GM19452 (cell line): ENCODE results near the gene PLCL2.

ENCODE experiments used
- ATAC-seq: cut with Tn5 transposase; IDR thresholded peaks from one replicate; pipeline ENCODE4 v1.9.1; 2021; ENCODE audit not compliant: unreplicated experiment

The PLCL2 gene

DNA sequence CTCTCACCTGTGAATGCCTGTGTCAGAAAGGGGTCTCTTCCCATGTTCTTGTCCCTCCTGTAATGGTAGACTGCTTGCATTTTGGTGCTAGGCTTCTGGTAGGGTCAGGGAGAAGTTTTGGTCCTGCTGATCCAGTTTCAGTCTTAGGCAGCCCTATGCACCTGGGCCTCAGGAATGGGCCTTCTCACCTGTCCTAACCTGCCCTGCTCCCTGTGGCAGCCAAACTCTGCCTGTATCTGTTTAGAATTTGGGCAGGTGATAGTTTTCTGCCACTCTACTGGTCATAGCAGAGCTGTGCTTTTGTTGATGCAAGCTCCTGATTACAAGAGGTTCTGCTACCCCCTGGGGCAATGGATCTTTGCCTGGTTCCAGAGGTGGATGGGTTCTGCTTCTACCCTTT is 118.7 kb downstream of the PLCL2 start:
- ATAC-seq: no peak

DNA sequence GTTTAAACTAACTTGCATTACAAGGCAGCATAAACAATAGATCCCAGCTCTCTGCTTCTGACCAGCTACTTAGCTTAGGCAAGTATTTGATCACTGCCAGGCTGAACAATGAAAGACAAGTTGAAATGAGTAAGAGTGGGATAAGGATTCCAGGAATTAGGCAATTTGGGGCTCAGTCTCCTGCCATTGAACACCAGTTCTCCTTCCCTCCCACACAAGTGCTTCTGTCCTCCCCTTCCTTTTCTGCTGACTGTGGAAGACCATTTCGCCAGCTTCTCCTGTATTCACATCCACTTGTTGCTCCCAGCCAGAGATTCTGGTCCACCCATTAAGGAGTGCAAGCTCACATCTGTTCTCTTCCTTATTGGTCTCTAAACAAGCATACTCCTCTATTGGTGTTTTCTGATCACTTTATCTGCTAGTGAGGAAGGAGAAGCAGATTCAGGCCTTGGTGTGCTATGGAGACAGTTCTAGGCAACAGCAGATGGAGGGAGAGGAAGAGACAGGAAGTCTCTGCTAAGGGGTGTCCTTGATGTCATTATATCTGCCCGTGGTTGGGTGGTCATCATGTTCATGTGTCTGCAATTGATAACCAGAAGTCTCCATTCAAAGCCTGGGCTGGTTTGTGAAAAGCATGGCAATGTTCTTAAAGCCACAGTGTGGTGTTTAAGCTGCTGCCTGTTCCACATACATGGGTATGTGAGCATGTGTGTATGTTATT is 121.5 kb downstream of the PLCL2 start:
- no peak for ATAC-seq

DNA sequence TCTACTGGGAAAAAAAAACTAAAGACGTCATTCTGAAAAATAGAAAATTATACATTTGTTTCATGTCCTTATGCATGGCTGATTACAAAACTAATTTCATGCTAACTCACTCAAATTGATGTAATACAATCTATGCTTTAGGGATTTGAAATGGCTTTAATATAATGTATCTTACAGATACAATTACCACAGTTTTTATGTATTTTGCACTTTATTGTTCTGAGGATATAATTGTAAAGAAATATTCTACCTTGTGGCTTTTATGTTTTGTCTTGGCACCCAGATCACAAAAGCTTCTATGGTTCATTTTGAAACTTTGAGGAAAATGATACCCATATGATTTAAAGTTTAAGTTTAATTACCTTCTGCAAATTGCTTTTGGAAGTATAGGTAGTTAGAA is 122.5 kb downstream of the PLCL2 start:
- no peak for ATAC-seq

DNA sequence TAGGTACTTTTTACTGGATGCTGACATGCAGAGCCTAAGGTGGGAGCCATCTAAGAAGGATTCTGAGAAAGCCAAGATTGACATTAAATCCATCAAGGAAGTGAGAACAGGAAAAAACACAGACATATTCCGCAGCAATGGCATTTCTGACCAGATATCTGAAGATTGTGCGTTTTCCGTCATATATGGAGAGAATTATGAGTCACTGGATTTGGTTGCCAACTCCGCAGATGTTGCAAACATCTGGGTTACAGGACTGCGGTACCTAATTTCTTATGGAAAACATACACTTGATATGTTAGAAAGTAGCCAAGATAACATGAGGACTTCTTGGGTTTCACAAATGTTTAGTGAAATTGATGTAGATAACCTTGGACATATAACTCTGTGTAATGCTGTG is 125.1 kb downstream of the PLCL2 start:
- no peak for ATAC-seq

DNA sequence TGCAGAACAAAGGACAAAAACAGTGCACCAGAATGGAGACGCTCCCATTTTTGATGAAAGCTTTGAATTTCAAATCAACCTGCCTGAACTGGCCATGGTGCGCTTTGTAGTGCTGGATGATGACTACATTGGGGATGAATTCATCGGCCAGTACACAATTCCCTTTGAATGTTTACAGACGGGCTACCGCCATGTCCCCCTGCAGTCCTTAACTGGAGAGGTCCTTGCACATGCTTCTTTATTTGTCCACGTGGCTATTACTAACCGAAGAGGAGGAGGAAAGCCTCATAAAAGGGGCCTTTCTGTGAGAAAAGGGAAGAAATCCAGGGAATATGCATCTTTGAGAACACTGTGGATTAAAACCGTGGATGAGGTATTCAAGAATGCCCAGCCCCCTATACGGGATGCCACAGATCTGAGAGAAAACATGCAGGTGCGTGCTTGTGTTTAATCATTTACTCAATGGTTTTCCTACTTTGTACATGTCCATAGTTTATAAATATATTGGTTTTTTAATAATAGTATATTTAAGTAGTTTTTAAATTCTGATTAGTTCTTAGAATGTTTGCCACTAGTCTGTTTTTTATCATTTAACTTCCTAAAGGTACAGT is 127.1 kb downstream of the PLCL2 start:
- ATAC-seq: no peak

DNA sequence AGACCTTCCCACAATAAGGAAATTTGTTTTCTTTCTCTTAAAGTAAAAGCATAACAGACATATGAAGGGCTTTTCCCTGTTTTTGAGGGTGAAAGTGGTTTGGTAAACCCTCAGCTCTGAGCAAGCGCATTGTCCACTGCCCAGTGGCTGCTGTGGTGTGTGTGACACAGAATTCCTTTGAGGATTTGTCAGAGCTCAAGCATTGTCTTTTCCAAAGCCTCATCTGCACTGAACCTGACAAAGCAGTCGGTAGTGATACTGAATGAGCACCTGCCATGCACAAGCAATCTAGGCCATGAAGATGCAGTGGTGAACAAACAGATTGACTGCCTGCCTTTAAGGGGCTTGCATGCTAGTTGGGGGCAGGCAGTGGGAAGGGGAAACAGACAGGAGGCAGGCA is 128.3 kb downstream of the PLCL2 start:
- ATAC-seq: no peak

DNA sequence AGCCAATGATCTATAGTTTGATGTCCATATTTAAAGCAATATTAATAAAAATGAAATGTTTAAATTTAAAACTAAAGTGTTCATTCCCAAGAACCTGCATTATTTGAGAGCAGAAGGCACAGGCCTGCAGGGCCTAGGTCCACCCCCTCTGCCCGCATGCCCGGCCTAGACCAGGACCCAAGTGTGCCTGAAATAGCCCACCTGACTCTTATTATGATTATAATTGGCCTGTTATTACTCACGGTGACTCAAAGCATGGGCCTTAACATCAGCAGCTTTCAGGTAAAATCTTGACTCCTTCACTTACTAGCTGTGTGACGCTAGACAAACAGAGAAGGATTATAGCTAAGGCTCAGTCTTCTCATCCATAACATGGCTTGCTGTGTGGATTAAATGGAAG is 128.8 kb downstream of the PLCL2 start:
- no peak for ATAC-seq

DNA sequence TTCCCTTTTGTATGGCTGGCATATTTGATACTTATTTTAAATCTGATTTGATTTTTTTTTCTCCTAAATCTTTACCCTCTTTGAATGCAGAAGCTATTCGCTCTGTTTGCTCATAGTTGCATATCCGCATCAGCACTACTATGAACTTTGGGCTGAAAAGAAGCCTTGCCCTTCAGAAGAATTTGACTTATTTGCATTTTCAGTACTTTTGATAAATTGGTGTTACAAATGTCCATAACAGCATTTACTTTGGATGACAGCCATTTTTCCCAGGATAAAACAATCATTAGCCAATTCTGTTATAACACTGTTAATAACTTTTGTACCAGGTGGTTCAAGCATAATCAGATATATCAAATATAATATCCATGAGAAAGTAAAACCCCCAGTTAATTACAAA is 129.5 kb downstream of the PLCL2 start:
- no peak for ATAC-seq

DNA sequence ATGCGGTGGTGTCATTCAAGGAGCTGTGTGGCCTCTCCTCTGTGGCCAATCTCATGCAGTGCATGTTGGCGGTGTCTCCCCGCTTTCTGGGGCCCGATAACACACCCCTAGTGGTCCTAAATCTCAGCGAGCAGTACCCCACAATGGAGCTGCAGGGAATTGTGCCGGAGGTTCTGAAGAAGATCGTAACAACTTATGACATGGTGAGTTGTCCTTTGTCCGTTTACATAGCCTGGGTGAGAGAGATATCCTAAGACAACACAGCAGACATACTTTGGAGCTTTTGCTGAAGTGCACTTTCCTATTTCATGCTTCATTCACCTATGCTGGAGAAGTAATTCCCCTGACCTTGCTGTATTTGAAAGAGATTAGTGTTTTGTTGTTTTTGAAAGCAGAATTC is 130.0 kb downstream of the PLCL2 start:
- ATAC-seq: no peak

DNA sequence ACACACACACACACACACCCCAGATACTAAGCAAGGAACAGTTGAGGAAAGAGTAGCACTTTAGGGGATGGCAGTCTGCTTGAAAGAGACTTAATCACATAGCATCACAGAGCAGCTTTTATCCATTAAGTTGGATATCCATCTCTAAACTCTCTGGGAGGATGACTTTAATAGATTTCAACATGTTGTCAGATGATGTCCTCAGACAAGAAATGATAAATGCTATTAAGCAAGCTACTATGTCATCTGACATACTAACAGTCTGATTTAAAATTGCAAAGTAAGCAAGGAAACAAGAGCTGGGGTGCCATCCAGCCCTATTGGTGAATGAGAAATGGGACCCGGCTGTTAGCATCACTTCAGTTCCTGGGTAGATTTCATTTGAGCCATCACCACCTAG is 136.9 kb downstream of the PLCL2 start:
- ATAC-seq: no peak

DNA sequence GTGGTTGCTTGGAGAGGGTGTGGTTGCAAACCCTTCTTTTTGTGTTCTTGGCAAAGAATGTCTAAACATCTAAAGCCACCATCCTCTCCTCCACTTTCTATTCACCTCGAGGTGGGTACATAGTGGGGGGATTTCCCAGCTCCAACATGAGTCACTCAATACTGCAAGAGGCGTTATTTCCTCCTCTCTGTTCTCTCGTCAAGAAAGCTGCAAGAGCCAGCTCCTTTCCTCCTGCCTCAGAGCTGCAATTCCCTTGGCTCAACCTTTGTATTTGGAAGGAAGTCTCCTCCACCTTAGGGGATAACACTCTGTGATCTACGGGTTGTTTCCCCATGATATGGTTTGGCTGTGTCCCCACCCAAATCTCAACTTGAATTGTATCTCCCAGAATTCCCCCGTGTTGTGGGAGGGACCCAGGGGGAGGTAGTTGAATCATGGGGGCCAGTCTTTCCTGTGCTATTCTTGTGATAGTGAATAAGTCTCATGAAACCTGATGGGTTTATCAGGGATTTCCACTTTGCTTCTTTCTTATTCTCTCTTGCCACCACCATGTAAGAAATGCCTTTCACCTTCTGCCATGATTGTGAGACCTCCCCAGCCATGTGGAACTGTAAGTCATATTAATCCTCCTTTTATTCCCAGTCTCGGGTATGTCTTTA is 138.4 kb downstream of the PLCL2 start:
- ATAC-seq: peak; percentile 91

DNA sequence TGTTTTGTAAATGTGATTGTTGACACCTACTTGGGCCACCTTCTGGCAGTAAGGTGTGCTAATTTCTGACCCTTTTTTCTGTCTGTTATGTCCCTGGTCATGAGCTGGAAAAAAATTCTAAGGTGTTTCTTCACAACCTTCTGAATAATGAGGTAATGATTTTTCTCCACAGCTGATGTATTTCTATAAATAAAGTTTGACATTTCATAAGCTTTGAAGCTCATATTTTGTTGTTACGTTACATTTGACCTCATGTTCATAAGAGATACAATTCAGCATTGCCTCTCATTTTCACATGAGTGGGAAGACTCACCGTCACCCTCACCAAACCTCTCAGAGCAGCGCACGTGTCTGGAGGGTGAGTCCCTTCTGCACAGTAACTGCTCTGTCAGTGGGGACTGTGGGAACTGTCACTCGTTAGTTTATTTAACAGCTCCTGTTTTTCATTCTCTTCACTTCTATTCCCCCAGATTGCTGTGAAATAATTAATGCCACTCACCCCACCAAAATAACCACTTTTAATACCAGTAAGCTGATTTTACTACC is 140.9 kb downstream of the PLCL2 start:
- no peak for ATAC-seq

DNA sequence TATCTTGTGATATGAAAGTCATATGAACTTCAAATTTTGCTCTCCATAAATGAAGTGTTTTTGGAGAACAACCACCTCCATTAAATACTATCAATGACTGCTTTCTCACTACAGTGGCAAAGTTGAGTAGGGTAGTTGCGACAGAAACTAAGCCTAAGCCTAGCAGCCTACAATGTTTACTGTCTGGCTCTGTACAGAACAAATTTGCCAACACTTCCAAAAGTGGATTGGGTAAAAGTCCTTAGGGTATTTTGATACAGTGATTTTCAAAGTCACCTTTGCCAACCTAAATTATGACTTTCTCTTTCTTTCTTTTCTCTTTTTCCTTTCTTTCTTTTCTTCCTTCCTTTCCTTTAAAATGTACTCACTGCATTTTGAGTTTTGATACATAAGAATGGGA is 142.6 kb downstream of the PLCL2 start:
- no peak for ATAC-seq

DNA sequence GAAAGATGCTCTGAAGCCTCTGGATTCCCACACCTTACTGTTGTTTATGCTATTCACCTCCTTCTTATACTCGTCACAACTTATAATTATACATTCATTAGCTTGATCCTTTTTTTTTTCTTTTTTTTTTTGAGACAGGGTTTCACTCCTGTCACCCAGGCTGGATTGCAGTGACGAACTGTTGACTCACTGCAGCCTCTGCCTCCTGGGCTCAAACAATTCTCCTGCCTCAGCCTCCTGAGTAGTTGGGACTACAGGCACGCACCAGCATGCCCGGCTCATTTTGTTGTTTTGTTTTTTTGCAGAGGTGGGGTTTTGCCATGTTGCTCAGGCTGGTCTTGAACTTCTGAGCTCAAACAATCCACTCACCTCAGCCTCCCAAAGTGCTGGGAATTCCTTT is 143.6 kb downstream of the PLCL2 start:
- no peak for ATAC-seq

DNA sequence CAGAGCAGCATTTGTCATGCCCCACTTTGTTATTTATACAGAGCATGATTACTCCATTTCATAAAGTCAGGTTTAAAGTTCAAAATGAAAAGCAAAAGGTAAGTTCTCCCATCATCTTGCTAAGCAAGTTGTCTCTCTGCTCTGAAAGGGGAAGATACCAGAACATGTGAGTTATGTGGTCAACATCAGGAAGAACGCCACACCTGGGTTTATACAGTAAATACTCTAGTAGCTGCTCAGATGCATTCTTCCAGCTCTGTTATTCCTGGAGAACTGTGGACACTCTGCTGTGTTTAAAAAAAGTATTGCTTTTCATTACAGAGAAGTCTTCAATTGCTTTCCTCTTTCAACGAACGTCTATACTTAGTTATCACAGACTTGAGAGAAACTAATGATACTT is 145.7 kb downstream of the PLCL2 start:
- ATAC-seq: no peak

DNA sequence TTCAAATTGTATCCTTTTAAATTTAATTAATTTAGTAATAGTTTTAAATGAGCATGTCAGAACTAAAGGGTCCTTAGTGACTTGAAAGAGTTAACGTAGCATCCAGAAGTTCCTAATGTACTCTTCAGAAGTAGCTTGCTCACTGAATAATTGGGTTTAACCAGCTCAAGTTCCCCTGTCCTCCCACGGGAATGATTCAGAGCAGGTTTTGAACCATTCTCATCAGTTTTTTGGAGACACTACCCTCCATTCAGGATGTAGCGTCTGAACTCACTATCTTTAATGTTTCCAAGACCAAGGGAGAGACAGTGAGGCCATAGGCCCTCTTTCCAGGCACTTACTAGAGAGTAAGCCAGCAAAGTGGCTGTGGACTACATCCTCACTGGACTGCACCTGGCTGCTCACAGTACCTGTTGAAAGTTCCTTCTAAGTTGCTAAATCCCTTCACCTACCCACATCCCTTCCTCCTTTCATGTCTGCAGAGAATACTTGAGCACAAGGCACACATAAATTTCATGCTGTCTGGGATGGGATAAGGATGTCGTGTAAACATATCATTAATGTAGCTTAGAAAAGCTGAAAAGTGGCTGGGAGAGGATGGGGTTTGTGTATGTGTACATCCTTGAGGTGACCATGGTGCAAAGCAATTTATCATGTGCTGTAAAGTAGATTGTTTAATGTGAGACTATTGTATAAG is 146.3 kb downstream of the PLCL2 start:
- no peak for ATAC-seq

DNA sequence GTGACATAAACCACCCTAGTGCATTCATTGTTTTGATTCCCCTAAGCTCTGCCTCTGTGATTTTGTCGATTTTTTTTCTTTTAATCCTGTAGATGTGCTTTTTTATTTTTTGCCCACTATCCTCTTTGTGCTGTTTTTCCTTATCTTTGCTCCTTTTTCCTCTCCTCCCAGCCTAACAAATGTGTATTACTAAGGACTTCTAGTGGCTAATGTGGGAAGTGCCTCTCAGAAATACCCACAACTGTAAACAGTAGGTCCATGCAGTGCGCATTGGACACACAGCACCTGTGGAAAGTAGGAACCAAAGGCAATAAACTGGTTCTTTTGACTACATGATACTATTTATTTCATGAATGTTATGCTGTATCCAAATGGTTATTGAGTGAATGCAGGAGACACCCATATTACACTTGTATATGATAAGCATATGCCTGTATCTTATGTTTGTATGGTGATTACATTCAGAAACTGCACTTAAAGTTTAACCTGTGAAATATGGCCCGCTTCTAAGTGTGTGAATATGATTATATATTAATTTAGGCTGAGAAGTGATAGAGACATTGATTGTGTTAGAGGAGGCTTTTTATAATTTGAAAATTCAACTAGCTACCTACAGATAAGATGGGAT is 147.8 kb downstream of the PLCL2 start:
- no peak for ATAC-seq

DNA sequence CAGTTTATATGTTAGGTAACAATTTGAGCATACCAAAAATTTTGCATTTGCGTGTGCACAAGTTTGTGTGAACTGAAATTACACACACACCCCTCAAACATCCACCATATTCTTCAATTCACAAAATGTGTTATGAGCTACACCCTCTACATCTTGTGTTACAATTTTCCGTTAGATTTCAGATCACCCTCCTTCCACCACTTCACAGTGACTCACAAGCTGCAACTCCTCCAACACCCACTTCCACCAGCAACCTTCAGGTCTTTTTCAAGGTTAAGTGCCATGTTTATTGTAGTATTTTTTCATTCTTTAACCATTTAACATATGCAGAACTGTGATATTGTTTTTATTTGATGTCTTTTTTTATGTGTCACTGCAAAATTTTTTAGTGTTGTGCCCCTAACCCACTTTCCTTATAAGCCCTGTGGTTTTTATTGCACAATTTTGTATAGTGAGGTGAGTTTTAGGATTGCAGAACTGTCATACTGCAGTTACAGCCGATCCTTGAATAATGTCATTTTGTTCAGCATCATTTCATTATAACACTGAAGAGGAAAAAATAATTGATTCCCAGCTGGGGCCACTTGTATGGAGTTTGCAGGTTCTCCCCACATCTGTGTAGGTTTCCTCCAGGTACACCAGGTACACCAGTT is 148.9 kb downstream of the PLCL2 start:
- no peak for ATAC-seq

DNA sequence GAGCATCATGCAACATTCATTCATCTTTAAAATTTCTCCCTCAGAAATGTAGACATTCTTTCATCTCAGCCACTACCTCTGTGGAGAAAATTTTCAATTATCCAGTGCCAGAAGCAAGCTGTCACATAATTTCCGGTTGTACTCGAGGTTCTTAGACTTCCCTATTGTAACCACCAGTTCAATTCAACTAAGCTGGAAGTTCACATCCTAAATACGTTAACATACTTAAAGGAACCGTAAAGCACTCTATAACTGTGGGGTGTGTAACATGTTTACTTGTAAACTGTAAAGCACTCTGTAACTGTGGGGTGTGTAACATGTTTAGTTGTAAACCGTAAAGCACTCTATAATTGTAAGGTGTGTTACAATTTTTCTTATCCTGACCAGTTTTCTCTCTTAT is 150.3 kb downstream of the PLCL2 start:
- ATAC-seq: no peak

DNA sequence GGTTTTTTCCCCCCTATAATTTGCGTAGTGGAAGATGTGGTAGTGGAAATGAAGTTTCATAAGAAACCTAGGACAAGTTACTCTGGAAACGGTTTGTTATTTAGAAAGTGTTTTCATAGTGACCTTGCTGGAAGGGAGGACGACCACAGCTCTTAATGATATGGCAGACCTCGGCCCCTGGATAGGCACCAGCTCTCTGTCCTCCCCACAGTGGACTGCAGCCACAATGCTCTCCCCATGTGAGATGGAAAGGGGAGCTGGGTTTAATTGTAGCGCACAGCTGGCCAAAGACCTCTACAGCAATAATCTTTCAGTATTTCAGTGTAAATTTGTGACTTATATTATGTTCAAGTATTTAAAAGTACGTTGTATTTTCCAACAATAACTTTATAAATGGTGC is 151.2 kb downstream of the PLCL2 start:
- no peak for ATAC-seq

DNA sequence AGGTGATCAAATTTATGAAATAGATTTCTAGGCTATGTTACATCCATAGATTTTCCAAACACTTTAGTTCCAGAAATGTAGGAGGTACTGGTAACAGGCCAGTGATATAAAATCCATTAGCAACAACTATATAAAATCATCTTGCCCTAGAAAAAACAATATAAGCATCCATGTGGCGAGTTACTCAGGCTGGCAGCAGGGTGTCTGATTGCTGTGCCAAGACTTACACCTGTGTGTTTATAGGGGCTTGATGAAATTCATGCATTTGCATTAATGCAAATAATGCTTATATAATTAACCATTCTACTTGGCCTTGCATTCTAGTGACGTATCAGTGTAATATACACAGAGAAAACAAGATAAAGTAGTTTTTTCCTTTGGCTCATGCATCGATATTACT is 153.4 kb downstream of the PLCL2 start:
- no peak for ATAC-seq
